SU-DHL-6 (cell line): ENCODE measurements around the gene SGCD.

Experiments
- H2AFZ ChIP-seq: fragments of 200-600 bp; sonication (generic); 2 replicates; pipeline ENCODE4 v1.6.1; 2014; ENCODE audit warnings: low read depth, mild to moderate bottlenecking, moderate library complexity, mixed read lengths, antibody characterized with exemption, low read length; ENCODE audit not compliant: severe bottlenecking
- H3F3A ChIP-seq: fragments of 200-600 bp; shearing (Covaris generic); 2 replicates; pipeline ENCODE4 v1.6.0; 2016; ENCODE audit warnings: antibody characterized with exemption, mild to moderate bottlenecking; ENCODE audit not compliant: insufficient read depth
- H3K27ac ChIP-seq: fragments of 200-600 bp; sonication (generic); 2 replicates; pipeline ENCODE4 v1.5.1; 2016; ENCODE audit warnings: low read depth, mild to moderate bottlenecking, low read length, moderate library complexity, mixed read lengths
- H3K27me3 ChIP-seq: fragments of 200-600 bp; sonication (generic), shearing (Covaris generic); 2 replicates; pipeline ENCODE4 v1.6.0; 2014; ENCODE audit warnings: mild to moderate bottlenecking, low read length
- H3K36me3 ChIP-seq: fragments of 200-600 bp; sonication (generic); 2 replicates; pipeline ENCODE4 v1.6.1; 2014; ENCODE audit warnings: mild to moderate bottlenecking, low read length, mixed read lengths
- H3K4me2 ChIP-seq: fragments of 300-600, 200-600 bp; shearing (Covaris generic), sonication (generic); 2 replicates; pipeline ENCODE4 v1.6.0; 2014; ENCODE audit warnings: low read length, low read depth, mild to moderate bottlenecking; ENCODE audit not compliant: poor library complexity, severe bottlenecking
- H3K4me3 ChIP-seq: fragments of 200-600 bp; sonication (generic); 2 replicates; pipeline ENCODE4 v1.5.1; 2014; ENCODE audit warnings: antibody characterized with exemption, low read length, mild to moderate bottlenecking, mixed read lengths; ENCODE audit not compliant: insufficient read depth, poor library complexity, severe bottlenecking
- H3K79me2 ChIP-seq: fragments of 200-600 bp; sonication (generic); 2 replicates; pipeline ENCODE4 v1.6.1; 2014; ENCODE audit warnings: mild to moderate bottlenecking, low read length, moderate library complexity; ENCODE audit not compliant: insufficient read depth
- H3K9ac ChIP-seq: fragments of 200-600 bp; sonication (generic); 2 replicates; pipeline ENCODE4 v1.7.0; 2014; ENCODE audit warnings: mild to moderate bottlenecking, low read length
- H3K9me2 ChIP-seq: fragments of 200-600 bp; sonication (generic); replicated peaks from 2 replicates; pipeline ENCODE4 v1.6.1; 2014; ENCODE audit warnings: low read length; ENCODE audit not compliant: insufficient read depth
- H3K9me3 ChIP-seq: fragments of 200-600 bp; sonication (generic); 2 replicates; pipeline ENCODE4 v1.6.1; 2014; ENCODE audit warnings: low read length, mixed read lengths; ENCODE audit not compliant: insufficient read depth
- H4K20me1 ChIP-seq: fragments of 200-600 bp; sonication (generic); 2 replicates; pipeline ENCODE4 v1.6.1; 2014; ENCODE audit warnings: low read depth, mild to moderate bottlenecking, antibody characterized with exemption, low read length, moderate library complexity, mixed read lengths
- EZH2phosphoT487 ChIP-seq: fragments of 200-600 bp; sonication (generic), shearing (Covaris generic); conservative IDR thresholded peaks from 2 replicates; pipeline ENCODE4 v1.6.1; 2018; ENCODE audit warnings: mild to moderate bottlenecking, antibody characterized with exemption, low read length, moderate library complexity, mixed read lengths
- TF ChIP-seq, protein P1 (sequence below): fragments of 200-600 bp; sonication (generic); IDR thresholded peaks from one replicate; pipeline ENCODE4 v1.5.1; 2017; ENCODE audit warnings: antibody characterized with exemption, mild to moderate bottlenecking, low read length, moderate library complexity; ENCODE audit not compliant: insufficient read depth, poor library complexity, severe bottlenecking

Gene SGCD

DNA sequence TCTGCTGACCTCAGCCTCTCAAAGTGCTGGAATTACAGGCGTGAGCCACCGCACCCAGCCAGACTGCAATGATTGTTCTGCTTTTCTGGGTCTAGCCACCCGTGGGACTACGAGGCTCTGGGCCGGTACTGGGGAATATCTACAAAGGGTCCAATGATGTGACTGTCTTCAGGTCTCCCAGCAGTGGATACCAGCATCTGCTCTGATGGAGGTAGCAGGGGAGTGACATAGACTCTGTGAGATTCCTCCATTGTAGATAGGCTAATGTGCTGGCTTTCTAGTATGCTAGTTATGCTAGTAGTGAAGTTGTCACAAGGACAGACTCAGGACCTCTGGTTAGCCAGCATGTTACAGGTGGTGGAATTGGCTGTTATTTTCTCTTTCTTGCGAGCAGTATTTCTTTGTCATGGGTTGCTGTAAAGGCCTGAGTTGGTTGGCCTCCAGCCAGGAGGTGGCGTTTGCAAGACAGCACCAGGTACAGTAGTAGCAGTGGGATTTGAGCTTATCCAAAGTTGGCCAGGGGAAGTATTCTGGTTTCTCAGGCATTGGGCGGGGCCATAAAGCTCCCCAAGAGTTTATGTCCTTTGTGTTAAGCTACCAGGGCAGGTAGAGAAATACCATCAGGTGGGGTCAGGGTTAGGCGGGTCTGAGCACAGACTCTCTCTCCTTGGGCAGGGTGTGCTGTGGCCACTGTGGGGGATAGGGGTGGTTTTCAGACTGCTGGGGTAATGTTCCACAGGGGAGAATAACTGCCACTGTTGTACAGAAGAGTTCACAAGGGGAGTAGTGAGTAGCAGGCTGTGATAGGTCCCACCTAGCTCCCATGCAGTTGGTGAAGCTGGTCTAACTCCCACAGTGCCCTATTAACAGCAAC lies 105.2 kb downstream of the SGCD start:
- H2AFZ ChIP-seq, result no peak overlapping the region

DNA sequence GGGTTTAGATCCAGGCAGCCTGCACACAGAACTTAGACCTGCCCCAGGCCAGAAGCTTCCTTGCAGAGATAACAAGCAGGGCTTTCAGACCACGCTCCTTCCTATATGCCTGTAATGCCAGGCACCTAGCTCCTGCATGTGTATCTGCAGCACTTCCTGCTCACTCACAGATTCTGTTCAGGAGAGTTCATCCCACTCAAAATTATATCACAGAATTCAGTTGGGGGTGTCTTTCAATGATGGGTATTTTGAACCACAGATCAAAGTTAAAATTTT lies 105.8 kb downstream of the SGCD start:
- H3F3A ChIP-seq, result no peaks in the 10 kb centered on the region
- H3K4me3 ChIP-seq, result no peak overlapping the region
- no peak for TF ChIP-seq EZH2phosphoT487
- TF ChIP-seq, protein P1, sequence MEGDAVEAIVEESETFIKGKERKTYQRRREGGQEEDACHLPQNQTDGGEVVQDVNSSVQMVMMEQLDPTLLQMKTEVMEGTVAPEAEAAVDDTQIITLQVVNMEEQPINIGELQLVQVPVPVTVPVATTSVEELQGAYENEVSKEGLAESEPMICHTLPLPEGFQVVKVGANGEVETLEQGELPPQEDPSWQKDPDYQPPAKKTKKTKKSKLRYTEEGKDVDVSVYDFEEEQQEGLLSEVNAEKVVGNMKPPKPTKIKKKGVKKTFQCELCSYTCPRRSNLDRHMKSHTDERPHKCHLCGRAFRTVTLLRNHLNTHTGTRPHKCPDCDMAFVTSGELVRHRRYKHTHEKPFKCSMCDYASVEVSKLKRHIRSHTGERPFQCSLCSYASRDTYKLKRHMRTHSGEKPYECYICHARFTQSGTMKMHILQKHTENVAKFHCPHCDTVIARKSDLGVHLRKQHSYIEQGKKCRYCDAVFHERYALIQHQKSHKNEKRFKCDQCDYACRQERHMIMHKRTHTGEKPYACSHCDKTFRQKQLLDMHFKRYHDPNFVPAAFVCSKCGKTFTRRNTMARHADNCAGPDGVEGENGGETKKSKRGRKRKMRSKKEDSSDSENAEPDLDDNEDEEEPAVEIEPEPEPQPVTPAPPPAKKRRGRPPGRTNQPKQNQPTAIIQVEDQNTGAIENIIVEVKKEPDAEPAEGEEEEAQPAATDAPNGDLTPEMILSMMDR, result no peak
- no peak overlapping the region for H3K27ac ChIP-seq
- H2AFZ ChIP-seq, result no peak overlapping the region
- no peaks in the 10 kb centered on the region for H3K27me3 ChIP-seq
- no peaks in the 10 kb centered on the region for H3K9me2 ChIP-seq
- H3K4me2 ChIP-seq, result no peak overlapping the region
- no peaks in the 10 kb centered on the region for H3K9me3 ChIP-seq
- H4K20me1 ChIP-seq, result no peaks in the 10 kb centered on the region
- H3K9ac ChIP-seq, result no peak overlapping the region
- H3K36me3 ChIP-seq, result no peaks in the 10 kb centered on the region
- no peaks in the 10 kb centered on the region for H3K79me2 ChIP-seq

More for the DNA sequence above, 105.2 kb downstream of the SGCD start:
- H3K4me3 ChIP-seq, result no peak overlapping the region
- no peak overlapping the region for H3K9ac ChIP-seq
- H3K9me2 ChIP-seq, result no peaks in the 10 kb centered on the region
- H3F3A ChIP-seq, result no peaks in the 10 kb centered on the region
- H4K20me1 ChIP-seq, result no peaks in the 10 kb centered on the region
- no peak overlapping the region for H3K4me2 ChIP-seq
- no peaks in the 10 kb centered on the region for H3K27me3 ChIP-seq
- no peaks in the 10 kb centered on the region for H3K36me3 ChIP-seq
- no peaks in the 10 kb centered on the region for H3K9me3 ChIP-seq
- no peaks in the 10 kb centered on the region for H3K79me2 ChIP-seq
- no peak overlapping the region for H3K27ac ChIP-seq
- no peak for TF ChIP-seq EZH2phosphoT487
- TF ChIP-seq, protein P1, result no peak

DNA sequence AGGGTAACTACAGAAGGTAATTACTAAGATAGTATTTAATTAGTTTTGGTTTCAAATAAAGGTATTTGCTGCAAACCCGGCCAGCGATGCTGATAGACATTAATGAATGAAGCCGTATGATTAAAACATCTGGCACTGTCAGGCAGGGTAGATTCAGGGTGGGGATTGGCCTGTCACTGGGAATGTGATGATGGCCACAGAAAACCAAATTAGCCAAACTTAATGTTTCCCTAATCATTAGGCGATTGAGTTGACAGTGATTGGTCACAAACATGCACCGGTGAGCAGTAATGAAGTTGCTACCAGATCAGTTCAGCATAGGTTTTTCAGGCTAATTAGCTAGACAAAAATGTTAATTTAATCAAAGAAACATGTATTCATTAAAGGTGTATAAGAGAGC lies 107.5 kb downstream of the SGCD start:
- Histone ChIP-seq H3K9me2 (no peaks in the 10 kb centered on the region), H3K9me3 (no peaks in the 10 kb centered on the region), H3K4me3 (no peak overlapping the region), H3K27me3 (no peaks in the 10 kb centered on the region), H3K9ac (no peak overlapping the region), H2AFZ (no peak overlapping the region), H3K4me2 (no peak overlapping the region), H3K79me2 (no peaks in the 10 kb centered on the region), H3K36me3 (no peaks in the 10 kb centered on the region), H3K27ac (no peak overlapping the region), H3F3A (no peaks in the 10 kb centered on the region), H4K20me1 (no peaks in the 10 kb centered on the region)
- TF ChIP-seq, protein P1, result no peak
- TF ChIP-seq EZH2phosphoT487, result no peak
